ENCODE measurements around the gene SPPL2A. TPM values are rescaled to one million over a fixed set of nuclear protein-coding genes. Genes with fewer than 3 reads are reported as not detected.
A peak's percentile ranks its signal among the peaks of the same experiment; 100 is the strongest.

SPPL2A gene
- total and polyA plus RNA-seq, 4 donors = 67.5 to 135 (median 93.2) TPM

DNA sequence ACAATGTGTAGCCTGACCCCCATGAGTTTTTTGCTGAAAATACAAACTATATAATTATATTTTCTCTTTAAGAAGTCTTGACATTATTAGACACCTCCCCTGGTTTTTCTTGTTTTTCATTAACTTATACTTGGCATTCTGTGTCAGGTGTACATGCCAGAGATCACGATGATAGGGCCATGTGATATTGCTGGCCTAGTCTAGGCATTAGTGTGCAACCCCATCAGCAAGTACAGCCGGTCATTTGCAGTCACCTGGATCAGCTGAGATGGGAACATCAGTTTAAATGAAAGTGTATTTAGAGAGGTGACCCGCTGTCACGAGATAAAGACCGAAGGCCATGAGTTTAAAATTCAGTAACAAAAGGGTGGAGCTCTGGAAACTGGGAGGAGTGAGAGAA, 12.6 kb upstream of the SPPL2A start (continued):
- peak in 1 of 2 donors; percentile 20 for TF ChIP-seq GABPA (IDR thresholded peaks at IDR 0.05 in 1 of 2, conservative IDR thresholded peaks at IDR 0.05 in 1 of 2)

DNA sequence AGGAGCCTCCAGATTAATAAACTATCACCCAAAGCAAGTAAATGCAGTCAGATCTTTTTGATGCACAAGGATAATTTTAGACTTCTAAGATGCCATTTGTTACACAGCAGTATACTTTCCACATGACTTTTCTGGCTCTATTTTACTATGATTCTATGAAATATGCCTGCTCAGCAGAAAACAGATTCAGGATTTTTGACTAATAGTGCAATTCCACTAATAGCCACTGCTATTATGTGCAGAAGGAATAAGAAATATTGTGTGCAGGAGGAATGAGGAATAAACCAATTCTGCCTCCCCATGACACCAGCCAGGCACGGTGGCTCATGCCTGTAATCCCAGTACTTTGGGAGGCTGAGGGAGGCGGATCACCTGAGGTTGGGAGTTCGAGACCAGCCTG, 11.5 kb upstream of the SPPL2A start:
- Histone ChIP-seq H3K36me3 (ENCODE audit: control insufficient read depth in 4 of 4, insufficient read depth in 3 of 4, low read depth in 1 of 4, low read length in 3 of 4) (no peaks in the 10 kb centered on the region), H3K27ac (ENCODE audit: low read depth in 1 of 2, low read length in 2 of 2) (no peak overlapping the region), H3K9me3 (ENCODE audit: control insufficient read depth in 4 of 4, low read length in 3 of 4) (no peaks in the 10 kb centered on the region), H3K4me1 (ENCODE audit: control insufficient read depth in 4 of 4, insufficient read depth in 4 of 4, low read length in 3 of 4) (peaks cover 0 to 3% (median 2%) of the 10 kb centered on the region in 4 donors), H3K4me3 (ENCODE audit: low read depth in 1 of 3, low read length in 3 of 3) (no peak overlapping the region), H3K27me3 (ENCODE audit: control insufficient read depth in 4 of 4, insufficient read depth in 4 of 4, low read length in 3 of 4) (no peaks in the 10 kb centered on the region), H3K9ac (ENCODE audit: low read depth in 1 of 2, low read length in 2 of 2) (no peak overlapping the region)
- 98% methylated on average over 3 of the region's 3 CpGs for WGBS
- no peak for DNase-seq (ENCODE audit: low spot score)
- TF ChIP-seq RAD21 (IDR thresholded peaks at IDR 0.05) (no peak), JUND (IDR thresholded peaks at IDR 0.05) (no peak), SP1 (IDR thresholded peaks at IDR 0.05) (no peak)
- TF ChIP-seq, protein P1, sequence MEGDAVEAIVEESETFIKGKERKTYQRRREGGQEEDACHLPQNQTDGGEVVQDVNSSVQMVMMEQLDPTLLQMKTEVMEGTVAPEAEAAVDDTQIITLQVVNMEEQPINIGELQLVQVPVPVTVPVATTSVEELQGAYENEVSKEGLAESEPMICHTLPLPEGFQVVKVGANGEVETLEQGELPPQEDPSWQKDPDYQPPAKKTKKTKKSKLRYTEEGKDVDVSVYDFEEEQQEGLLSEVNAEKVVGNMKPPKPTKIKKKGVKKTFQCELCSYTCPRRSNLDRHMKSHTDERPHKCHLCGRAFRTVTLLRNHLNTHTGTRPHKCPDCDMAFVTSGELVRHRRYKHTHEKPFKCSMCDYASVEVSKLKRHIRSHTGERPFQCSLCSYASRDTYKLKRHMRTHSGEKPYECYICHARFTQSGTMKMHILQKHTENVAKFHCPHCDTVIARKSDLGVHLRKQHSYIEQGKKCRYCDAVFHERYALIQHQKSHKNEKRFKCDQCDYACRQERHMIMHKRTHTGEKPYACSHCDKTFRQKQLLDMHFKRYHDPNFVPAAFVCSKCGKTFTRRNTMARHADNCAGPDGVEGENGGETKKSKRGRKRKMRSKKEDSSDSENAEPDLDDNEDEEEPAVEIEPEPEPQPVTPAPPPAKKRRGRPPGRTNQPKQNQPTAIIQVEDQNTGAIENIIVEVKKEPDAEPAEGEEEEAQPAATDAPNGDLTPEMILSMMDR (IDR thresholded peaks at IDR 0.05; ENCODE audit: low read depth, low read length, missing input control) = peak; percentile 12

DNA sequence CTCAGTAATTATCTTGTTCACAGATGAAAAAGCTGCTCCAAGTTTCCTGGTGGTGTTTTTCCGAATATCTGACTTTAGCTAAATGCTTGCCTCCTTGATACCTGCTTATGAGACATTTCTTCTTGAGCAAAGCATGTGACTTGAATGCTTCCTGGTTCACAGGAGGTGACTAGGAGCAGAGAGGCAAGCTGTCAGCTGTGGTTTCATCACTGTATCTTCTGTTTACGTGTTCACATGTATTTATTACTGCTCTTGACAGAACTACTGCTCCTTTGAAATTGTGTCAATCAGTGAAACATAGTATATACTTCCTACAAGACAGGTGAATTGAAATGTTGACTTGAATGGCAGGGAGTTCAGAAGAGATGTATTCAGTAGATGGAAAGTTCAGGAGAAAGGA, 8.9 kb upstream of the SPPL2A start:
- Histone ChIP-seq H3K9ac (ENCODE audit: low read depth in 1 of 2, low read length in 2 of 2) (no peak overlapping the region), H3K4me3 (ENCODE audit: low read depth in 1 of 3, low read length in 3 of 3) (no peak overlapping the region), H3K27ac (ENCODE audit: low read depth in 1 of 2, low read length in 2 of 2) (peak overlapping the region in 1 of 2 donors; percentile 28), H3K27me3 (ENCODE audit: control insufficient read depth in 4 of 4, insufficient read depth in 4 of 4, low read length in 3 of 4) (no peaks in the 10 kb centered on the region), H3K9me3 (ENCODE audit: control insufficient read depth in 4 of 4, low read length in 3 of 4) (no peaks in the 10 kb centered on the region), H3K36me3 (ENCODE audit: control insufficient read depth in 4 of 4, insufficient read depth in 3 of 4, low read depth in 1 of 4, low read length in 3 of 4) (no peaks in the 10 kb centered on the region), H3K4me1 (ENCODE audit: control insufficient read depth in 4 of 4, insufficient read depth in 4 of 4, low read length in 3 of 4) (peaks cover 0 to 3% (median 2%) of the 10 kb centered on the region in 4 donors)
- TF ChIP-seq, protein P1 (IDR thresholded peaks at IDR 0.05; ENCODE audit: low read depth, low read length, missing input control) = no peak
- TF ChIP-seq FOXA1 (IDR thresholded peaks at IDR 0.05) = no peak
- no peak for TF ChIP-seq EGR1 (IDR thresholded peaks at IDR 0.05; ENCODE audit: low read depth in 2 of 2)
- TF ChIP-seq, protein P2, sequence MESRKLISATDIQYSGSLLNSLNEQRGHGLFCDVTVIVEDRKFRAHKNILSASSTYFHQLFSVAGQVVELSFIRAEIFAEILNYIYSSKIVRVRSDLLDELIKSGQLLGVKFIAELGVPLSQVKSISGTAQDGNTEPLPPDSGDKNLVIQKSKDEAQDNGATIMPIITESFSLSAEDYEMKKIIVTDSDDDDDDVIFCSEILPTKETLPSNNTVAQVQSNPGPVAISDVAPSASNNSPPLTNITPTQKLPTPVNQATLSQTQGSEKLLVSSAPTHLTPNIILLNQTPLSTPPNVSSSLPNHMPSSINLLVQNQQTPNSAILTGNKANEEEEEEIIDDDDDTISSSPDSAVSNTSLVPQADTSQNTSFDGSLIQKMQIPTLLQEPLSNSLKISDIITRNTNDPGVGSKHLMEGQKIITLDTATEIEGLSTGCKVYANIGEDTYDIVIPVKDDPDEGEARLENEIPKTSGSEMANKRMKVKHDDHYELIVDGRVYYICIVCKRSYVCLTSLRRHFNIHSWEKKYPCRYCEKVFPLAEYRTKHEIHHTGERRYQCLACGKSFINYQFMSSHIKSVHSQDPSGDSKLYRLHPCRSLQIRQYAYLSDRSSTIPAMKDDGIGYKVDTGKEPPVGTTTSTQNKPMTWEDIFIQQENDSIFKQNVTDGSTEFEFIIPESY (IDR thresholded peaks at IDR 0.05) = no peak
- no peak for TF ChIP-seq YY1 (IDR thresholded peaks at IDR 0.05)
- no peak for TF ChIP-seq GABPA (IDR thresholded peaks at IDR 0.05 in 1 of 2, conservative IDR thresholded peaks at IDR 0.05 in 1 of 2)
- peak in 1 of 2 donors; percentile 3 for TF ChIP-seq RAD21 (IDR thresholded peaks at IDR 0.05)
- TF ChIP-seq RXRA (IDR thresholded peaks at IDR 0.05) = peak; percentile 8 to 61
- TF ChIP-seq NR2F2 (IDR thresholded peaks at IDR 0.05) = no peak
- TF ChIP-seq FOXA2 (IDR thresholded peaks at IDR 0.05) = no peak
- TF ChIP-seq, protein P3, sequence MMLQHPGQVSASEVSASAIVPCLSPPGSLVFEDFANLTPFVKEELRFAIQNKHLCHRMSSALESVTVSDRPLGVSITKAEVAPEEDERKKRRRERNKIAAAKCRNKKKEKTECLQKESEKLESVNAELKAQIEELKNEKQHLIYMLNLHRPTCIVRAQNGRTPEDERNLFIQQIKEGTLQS (IDR thresholded peaks at IDR 0.05) = no peak
- TF ChIP-seq TAF1 (conservative IDR thresholded peaks at IDR 0.05) = no peak
- no peak for TF ChIP-seq HNF4A (conservative IDR thresholded peaks at IDR 0.05)
- no peak for TF ChIP-seq JUND (IDR thresholded peaks at IDR 0.05)
- TF ChIP-seq HNF4G (IDR thresholded peaks at IDR 0.05) = no peak
- TF ChIP-seq, protein P4, sequence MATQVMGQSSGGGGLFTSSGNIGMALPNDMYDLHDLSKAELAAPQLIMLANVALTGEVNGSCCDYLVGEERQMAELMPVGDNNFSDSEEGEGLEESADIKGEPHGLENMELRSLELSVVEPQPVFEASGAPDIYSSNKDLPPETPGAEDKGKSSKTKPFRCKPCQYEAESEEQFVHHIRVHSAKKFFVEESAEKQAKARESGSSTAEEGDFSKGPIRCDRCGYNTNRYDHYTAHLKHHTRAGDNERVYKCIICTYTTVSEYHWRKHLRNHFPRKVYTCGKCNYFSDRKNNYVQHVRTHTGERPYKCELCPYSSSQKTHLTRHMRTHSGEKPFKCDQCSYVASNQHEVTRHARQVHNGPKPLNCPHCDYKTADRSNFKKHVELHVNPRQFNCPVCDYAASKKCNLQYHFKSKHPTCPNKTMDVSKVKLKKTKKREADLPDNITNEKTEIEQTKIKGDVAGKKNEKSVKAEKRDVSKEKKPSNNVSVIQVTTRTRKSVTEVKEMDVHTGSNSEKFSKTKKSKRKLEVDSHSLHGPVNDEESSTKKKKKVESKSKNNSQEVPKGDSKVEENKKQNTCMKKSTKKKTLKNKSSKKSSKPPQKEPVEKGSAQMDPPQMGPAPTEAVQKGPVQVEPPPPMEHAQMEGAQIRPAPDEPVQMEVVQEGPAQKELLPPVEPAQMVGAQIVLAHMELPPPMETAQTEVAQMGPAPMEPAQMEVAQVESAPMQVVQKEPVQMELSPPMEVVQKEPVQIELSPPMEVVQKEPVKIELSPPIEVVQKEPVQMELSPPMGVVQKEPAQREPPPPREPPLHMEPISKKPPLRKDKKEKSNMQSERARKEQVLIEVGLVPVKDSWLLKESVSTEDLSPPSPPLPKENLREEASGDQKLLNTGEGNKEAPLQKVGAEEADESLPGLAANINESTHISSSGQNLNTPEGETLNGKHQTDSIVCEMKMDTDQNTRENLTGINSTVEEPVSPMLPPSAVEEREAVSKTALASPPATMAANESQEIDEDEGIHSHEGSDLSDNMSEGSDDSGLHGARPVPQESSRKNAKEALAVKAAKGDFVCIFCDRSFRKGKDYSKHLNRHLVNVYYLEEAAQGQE (IDR thresholded peaks at IDR 0.05) = no peak
- TF ChIP-seq, protein P5, sequence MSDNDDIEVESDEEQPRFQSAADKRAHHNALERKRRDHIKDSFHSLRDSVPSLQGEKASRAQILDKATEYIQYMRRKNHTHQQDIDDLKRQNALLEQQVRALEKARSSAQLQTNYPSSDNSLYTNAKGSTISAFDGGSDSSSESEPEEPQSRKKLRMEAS (IDR thresholded peaks at IDR 0.05) = no peak
- TF ChIP-seq SP1 (IDR thresholded peaks at IDR 0.05) = no peak
- no peak for DNase-seq (ENCODE audit: low spot score)
- WGBS = 62% methylated on average over 2 of the region's 2 CpGs

All from liver (tissue), 9 donors.